BLaER1 (cell line): ENCODE results near the gene CUX1.
"Not testable (repeated sequence)": the region's sequence is repeated elsewhere in the genome, so short reads cannot be mapped to it uniquely, and the experiment has no call there.

ENCODE experiments used
- H3K27ac ChIP-seq: shearing (Covaris generic); formaldehyde crosslinking; 2 replicates; pipeline ENCODE4 v1.8.1; 2022
- H3K27me3 ChIP-seq: shearing (Covaris generic); formaldehyde crosslinking; 2 replicates; pipeline ENCODE4 v1.8.1; 2022
- H3K36me3 ChIP-seq: shearing (Covaris generic); formaldehyde crosslinking; 2 replicates; pipeline ENCODE4 v1.8.1; 2022
- H3K4me1 ChIP-seq: shearing (Covaris generic); formaldehyde crosslinking; 2 replicates; pipeline ENCODE4 v1.8.1; 2022
- H3K4me2 ChIP-seq: shearing (Covaris generic); formaldehyde crosslinking; 2 replicates; pipeline ENCODE4 v1.8.1; 2022
- H3K4me3 ChIP-seq: shearing (Covaris generic); formaldehyde crosslinking; 2 replicates; pipeline ENCODE4 v1.8.1; 2022
- H3K9ac ChIP-seq: shearing (Covaris generic); formaldehyde crosslinking; 2 replicates; pipeline ENCODE4 v1.8.1; 2022
- H3K9me3 ChIP-seq: shearing (Covaris generic); formaldehyde crosslinking; 2 replicates; pipeline ENCODE4 v1.8.1; 2022
- H4K20me1 ChIP-seq: shearing (Covaris generic); formaldehyde crosslinking; 2 replicates; pipeline ENCODE4 v1.8.1; 2022
- Cebpa-rat ChIP-seq: shearing (Covaris generic); IDR thresholded peaks from 2 replicates; pipeline ENCODE4 v1.8.1; 2022

CUX1 gene

GRCh38 chr7:102320181-102320580 lies 502.8 kb downstream of the CUX1 start:
- Histone ChIP-seq H3K36me3 (peaks cover 48% of the 10 kb centered on the region), H3K27ac (no peak overlapping the region), H3K9me3 (no peaks in the 10 kb centered on the region), H3K27me3 (peaks cover 14% of the 10 kb centered on the region), H3K9ac (no peak overlapping the region), H3K4me2 (peak overlapping the region; percentile 78), H3K4me1 (peaks cover 41% of the 10 kb centered on the region), H3K4me3 (no peak overlapping the region), H4K20me1 (peaks cover 16% of the 10 kb centered on the region; the same call in 1 of the 2 replicates)
- TF ChIP-seq Cebpa-rat = no peak

- Histone ChIP-seq H3K36me3 (peaks cover 44% of the 10 kb centered on the region), H3K4me3 (peak overlapping the region; percentile 32; the same call in 1 of the 2 replicates), H3K4me1 (peaks cover 41% of the 10 kb centered on the region), H3K27me3 (peaks cover 14% of the 10 kb centered on the region), H3K9me3 (no peaks in the 10 kb centered on the region), H4K20me1 (peaks cover 16% of the 10 kb centered on the region; the same call in 1 of the 2 replicates), H3K27ac (no peak overlapping the region), H3K9ac (0 out of 2 replicates have a peak overlapping the region, but pooled peaks have one; percentile 18), H3K4me2 (peak overlapping the region; percentile 78)
- TF ChIP-seq Cebpa-rat = no peak
These were observed 503.4 kb downstream of the CUX1 start for GRCh38 chr7:102320601-102321350.

GRCh38 chr7:102321351-102322201 lies 504.1 kb downstream of the CUX1 start:
- peak overlapping the region; percentile 32; the same call in 1 of the 2 replicates for H3K4me3 ChIP-seq
- no peak for TF ChIP-seq Cebpa-rat
- H3K27ac ChIP-seq = no peak overlapping the region
- H3K9me3 ChIP-seq = no peaks in the 10 kb centered on the region
- H3K4me1 ChIP-seq = peaks cover 41% of the 10 kb centered on the region
- peaks cover 16% of the 10 kb centered on the region; the same call in 1 of the 2 replicates for H4K20me1 ChIP-seq
- peak overlapping the region; percentile 78 for H3K4me2 ChIP-seq
- H3K27me3 ChIP-seq = peaks cover 14% of the 10 kb centered on the region
- peaks cover 37% of the 10 kb centered on the region for H3K36me3 ChIP-seq
- H3K9ac ChIP-seq = peak overlapping the region; percentile 18; the same call in 1 of the 2 replicates

GRCh38 chr7:102322202-102322715 lies 504.8 kb downstream of the CUX1 start:
- Histone ChIP-seq H3K36me3 (peaks cover 32% of the 10 kb centered on the region), H4K20me1 (peaks cover 16% of the 10 kb centered on the region; the same call in 1 of the 2 replicates), H3K9ac (no peak overlapping the region), H3K9me3 (no peaks in the 10 kb centered on the region), H3K4me1 (peaks cover 41% of the 10 kb centered on the region), H3K27ac (no peak overlapping the region), H3K4me2 (peak overlapping the region; percentile 78), H3K27me3 (peaks cover 14% of the 10 kb centered on the region), H3K4me3 (no peak overlapping the region)
- TF ChIP-seq Cebpa-rat = no peak

- H3K27ac ChIP-seq = no peak overlapping the region
- H4K20me1 ChIP-seq = peaks cover 16% of the 10 kb centered on the region; the same call in 1 of the 2 replicates
- peaks cover 14% of the 10 kb centered on the region for H3K27me3 ChIP-seq
- H3K4me3 ChIP-seq = no peak overlapping the region
- H3K4me1 ChIP-seq = peaks cover 49% of the 10 kb centered on the region
- no peaks in the 10 kb centered on the region for H3K9me3 ChIP-seq
- H3K36me3 ChIP-seq = peaks cover 16% of the 10 kb centered on the region
- no peak for TF ChIP-seq Cebpa-rat
- no peak overlapping the region for H3K9ac ChIP-seq
- H3K4me2 ChIP-seq = no peak overlapping the region
These were observed 506.4 kb downstream of the CUX1 start for GRCh38 chr7:102323914-102324195.

GRCh38 chr7:102325106-102325505 lies 507.7 kb downstream of the CUX1 start:
- not testable (repeated sequence) for H3K27ac ChIP-seq, H3K4me2 ChIP-seq, H4K20me1 ChIP-seq, H3K9ac ChIP-seq, H3K4me3 ChIP-seq, H3K9me3 ChIP-seq, H3K36me3 ChIP-seq
- Histone ChIP-seq H3K27me3 (peaks cover 14% of the 10 kb centered on the region), H3K4me1 (peaks cover 38% of the 10 kb centered on the region)

- no peak for TF ChIP-seq Cebpa-rat
- Histone ChIP-seq H3K4me1 (peaks cover 36% of the 10 kb centered on the region), H3K9me3 (no peaks in the 10 kb centered on the region), H4K20me1 (no peaks in the 10 kb centered on the region), H3K4me2 (no peak overlapping the region), H3K4me3 (no peak overlapping the region), H3K9ac (no peak overlapping the region), H3K36me3 (no peaks in the 10 kb centered on the region), H3K27me3 (peaks cover 8% of the 10 kb centered on the region), H3K27ac (no peak overlapping the region)
These were observed 508.9 kb downstream of the CUX1 start for GRCh38 chr7:102326157-102326889.

GRCh38 chr7:102327183-102327582 lies 509.8 kb downstream of the CUX1 start:
- not testable (repeated sequence) for H3K36me3 ChIP-seq, H3K9ac ChIP-seq, H4K20me1 ChIP-seq, H3K4me3 ChIP-seq, H3K27me3 ChIP-seq, H3K27ac ChIP-seq, H3K9me3 ChIP-seq, H3K4me2 ChIP-seq
- peaks cover 36% of the 10 kb centered on the region for H3K4me1 ChIP-seq

GRCh38 chr7:102328863-102329262 lies 511.4 kb downstream of the CUX1 start:
- H3K27me3 ChIP-seq, H3K9ac ChIP-seq, H3K9me3 ChIP-seq, H4K20me1 ChIP-seq, H3K27ac ChIP-seq, H3K36me3 ChIP-seq, H3K4me3 ChIP-seq: not testable (repeated sequence)
- Histone ChIP-seq H3K4me2 (peak overlapping the region; percentile 8; the same call in 1 of the 2 replicates), H3K4me1 (peaks cover 36% of the 10 kb centered on the region)

DNA sequence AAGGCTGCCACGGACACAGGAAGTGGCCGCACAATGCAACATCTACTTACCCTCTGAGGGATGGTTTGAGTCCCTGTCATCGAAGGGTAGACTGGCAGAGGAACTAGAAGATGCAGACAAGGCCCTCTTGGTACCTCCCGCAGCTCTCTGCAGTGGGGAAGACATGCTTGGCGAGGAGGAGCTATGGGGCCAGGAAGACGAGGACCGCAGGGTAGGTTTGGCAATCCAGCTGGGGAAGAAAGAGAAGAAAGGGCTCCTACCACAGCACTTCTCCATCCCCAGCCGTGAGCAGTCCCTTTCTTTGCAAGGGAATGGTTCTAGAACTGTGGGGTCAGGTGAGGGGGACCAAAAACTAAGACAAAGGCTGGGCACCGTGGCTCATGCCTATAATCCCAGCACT lies 511.9 kb downstream of the CUX1 start:
- H3K9ac ChIP-seq, H4K20me1 ChIP-seq: not testable (repeated sequence)

GRCh38 chr7:102330666-102331460 lies 513.4 kb downstream of the CUX1 start:
- H3K36me3 ChIP-seq, H3K9me3 ChIP-seq, H3K4me3 ChIP-seq, H4K20me1 ChIP-seq, H3K27me3 ChIP-seq: not testable (repeated sequence)
- peak overlapping the region; percentile 26; the same call in 1 of the 2 replicates for H3K9ac ChIP-seq
- peak overlapping the region; percentile 76 for H3K4me2 ChIP-seq
- peak overlapping the region; percentile 39; the same call in 1 of the 2 replicates for H3K27ac ChIP-seq
- peaks cover 36% of the 10 kb centered on the region for H3K4me1 ChIP-seq

More for the DNA sequence above, 511.9 kb downstream of the CUX1 start:
- H3K27me3 ChIP-seq, H3K36me3 ChIP-seq, H3K4me3 ChIP-seq, H3K9me3 ChIP-seq, H3K27ac ChIP-seq, H3K4me2 ChIP-seq: not testable (repeated sequence)
- H3K4me1 ChIP-seq = peaks cover 36% of the 10 kb centered on the region
